ENCODE data around the gene ARRDC5.
"Not testable (repeated sequence)": the region's sequence is repeated elsewhere in the genome, so short reads cannot be mapped to it uniquely, and the experiment has no call there.

Gene ARRDC5

GRCh38 chr19:4867534-4868285 lies 35.0 kb downstream of the ARRDC5 start, which contains the start of gene PLIN3:
TSS of gene PLIN3 (minus strand) at chr19:4867667. CDS start at chr19:4861394, 6,273 bp downstream.
- peak; percentile 95 for DNase-seq

GRCh38 chr19:4866595-4867424 lies 35.9 kb downstream of the ARRDC5 start:
- DNase-seq: peak; percentile 39

GRCh38 chr19:4861147-4861546 lies 41.5 kb downstream of the ARRDC5 start:
- no peak for DNase-seq

- no peak for DNase-seq
Observed at GRCh38 chr19:4859697-4860096, 43.0 kb downstream of the ARRDC5 start.

DNA sequence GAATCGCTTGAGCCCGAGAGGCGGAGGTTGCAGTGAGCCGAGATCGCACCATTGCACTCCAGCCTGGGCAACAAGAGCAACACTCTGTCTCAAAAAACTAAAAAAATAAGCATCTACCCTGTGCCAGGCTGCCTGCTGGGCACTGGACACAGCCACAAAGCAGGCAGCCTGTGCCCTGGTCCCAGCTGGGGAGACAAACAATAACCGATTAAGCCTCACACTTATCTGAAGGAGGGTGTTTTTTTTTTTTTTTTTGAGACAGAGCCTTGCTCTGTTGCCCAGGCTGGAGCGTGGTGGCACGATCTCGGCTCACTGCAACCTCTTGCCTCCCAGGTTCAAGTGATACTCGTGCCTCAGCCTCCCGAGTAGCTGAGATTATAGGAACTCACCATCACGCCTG lies 46.2 kb downstream of the ARRDC5 start:
- DNase-seq: not testable (repeated sequence)

DNA sequence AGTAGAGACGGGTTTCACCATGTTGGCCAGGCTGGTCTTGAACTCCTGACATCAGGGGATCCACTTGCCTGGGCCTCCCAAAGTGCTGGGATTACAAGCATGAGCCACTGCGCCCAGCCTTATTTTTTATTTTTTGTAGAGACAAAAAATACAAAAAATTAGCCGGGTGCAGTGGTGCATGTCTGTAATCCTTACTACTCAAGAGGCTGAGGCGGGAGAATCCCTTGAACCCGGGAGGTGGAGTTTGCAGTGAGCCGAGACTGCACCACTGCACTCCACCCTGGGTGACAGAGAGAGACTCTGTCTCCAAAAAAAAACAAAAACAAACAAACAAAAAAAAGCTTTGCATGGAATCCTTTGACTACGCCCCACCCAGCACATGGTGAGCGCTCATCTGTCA lies 49.2 kb downstream of the ARRDC5 start:
- DNase-seq: not testable (repeated sequence)

DNA sequence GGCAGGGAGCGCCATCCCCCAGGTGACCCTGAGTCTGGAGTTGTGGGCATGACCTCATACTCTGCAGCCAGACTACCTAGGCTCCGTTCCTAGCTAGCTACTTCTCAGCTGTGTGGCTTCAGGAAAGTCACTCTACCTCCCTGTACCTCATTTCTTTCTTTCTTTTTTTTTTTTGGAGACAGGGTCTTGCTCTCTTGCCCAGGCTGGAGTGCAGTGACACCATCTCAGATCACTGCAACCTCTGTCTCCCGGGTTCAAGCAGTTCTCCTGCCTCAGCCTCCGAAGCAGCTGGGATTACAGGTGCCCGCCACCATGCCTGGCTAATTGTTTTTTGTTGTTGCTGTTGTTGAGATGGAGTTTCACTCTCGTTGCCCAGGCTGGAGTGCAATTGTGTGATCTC lies 50.2 kb downstream of the ARRDC5 start:
- no peak for DNase-seq

- peak; percentile 68 for DNase-seq
Observed at GRCh38 chr19:4851551-4852290, 51.0 kb downstream of the ARRDC5 start.

DNA sequence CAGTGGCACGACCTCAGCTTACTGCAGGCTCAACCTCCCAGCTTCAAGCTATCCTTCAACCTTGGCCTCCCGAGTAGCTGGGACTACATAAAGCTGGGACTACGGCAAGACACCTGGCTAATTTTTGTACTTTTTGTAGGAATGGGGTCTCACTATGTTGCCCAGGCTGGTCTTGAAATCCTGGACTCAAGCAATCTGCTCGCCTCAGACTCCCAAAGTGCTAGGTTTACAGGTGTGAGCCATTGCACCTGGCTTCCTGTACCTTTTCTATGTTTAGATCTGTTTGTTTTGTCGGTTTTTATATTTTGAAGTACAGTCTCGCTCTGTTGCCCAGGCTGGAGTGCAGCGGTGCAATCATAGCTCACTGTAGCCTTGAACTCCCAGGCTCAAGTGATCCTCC lies 53.7 kb downstream of the ARRDC5 start:
- no peak for DNase-seq

DNA sequence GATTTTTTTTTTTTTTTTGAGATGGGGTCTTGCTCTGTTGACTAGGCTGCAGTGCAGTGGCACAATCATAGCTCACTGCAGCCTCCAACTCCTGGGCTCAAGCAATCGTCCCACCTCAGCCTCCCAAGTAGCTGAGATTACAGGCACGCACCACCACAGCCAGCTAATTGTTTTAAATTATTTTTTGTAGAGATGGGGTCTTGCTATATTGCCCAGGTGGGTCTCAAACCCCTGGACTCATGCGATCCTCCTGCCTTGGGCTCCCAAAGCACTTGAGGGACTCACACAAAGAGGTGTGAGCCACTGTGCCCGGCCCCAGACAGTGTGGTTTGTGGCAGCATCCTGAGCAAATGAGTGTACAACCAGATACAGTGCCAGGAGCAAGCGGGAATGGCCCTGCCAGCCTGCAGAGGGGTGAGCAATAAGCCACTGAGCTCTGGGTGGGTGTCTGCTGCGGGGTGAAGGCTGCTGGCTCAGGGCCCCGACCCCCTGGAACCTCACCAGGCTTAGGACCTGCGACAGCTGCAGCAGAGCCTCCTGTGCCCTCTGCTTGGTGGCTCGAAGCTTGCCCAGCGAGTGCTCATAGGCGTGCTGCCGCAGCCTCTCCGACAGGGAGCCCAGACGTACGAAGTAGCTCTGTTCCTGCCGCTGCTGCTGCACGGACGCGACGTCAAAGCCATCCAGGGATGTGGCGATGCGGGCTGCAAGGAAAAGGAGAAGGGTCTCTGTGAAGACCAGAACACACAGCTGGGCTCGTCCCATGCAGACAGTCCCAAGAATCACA lies 55.3 kb downstream of the ARRDC5 start:
- no peak for DNase-seq

- not testable (repeated sequence) for DNase-seq
Observed at GRCh38 chr19:4845975-4846374, 56.7 kb downstream of the ARRDC5 start.

GRCh38 chr19:4844348-4845179 lies 58.1 kb downstream of the ARRDC5 start:
- no peak for DNase-seq

- DNase-seq: no peak
Observed at GRCh38 chr19:4843647-4843965, 59.1 kb downstream of the ARRDC5 start.
